Activated CD8-positive, alpha-beta T cell treated with anti-CD3 and anti-CD28 coated beads for 36 hours (primary cell): ENCODE measurements around the gene SLC22A9. TPM values are rescaled to one million over a fixed set of nuclear protein-coding genes. Genes with fewer than 3 reads are reported as not detected.

ENCODE experiments used
- ATAC-seq: fragments of 200-7000 bp; cut with Tn5 transposase; one replicate; pipeline ENCODE4 v1.10.0; 2021; ENCODE audit warnings: mild to moderate bottlenecking, moderate library complexity
- CTCF ChIA-PET: fragments of 350-600 bp; sonication (Branson Sonifier 250); formaldehyde crosslinking; loops from one replicate; lab custom pipeline; 2021; ENCODE audit warnings: antibody characterized with exemption; lab: Charles Lee
- POLR2A ChIA-PET: fragments of 350-600 bp; sonication (Branson Sonifier 250); formaldehyde crosslinking; loops from one replicate; lab custom pipeline; 2021; ENCODE audit warnings: antibody characterized with exemption; lab: Charles Lee
- DNase-seq: peaks from one replicate; pipeline ENCODE4 v3.0.0-alpha.2; 2020
- H3K27ac Mint-ChIP-seq: one replicate; pipeline ENCODE4 v1.8.0; 2021; ENCODE audit warnings: mild to moderate bottlenecking, mixed read lengths
- H3K27me3 Mint-ChIP-seq: one replicate; pipeline ENCODE4 v1.8.0; 2021; ENCODE audit warnings: mixed read lengths
- H3K36me3 Mint-ChIP-seq: one replicate; pipeline ENCODE4 v1.8.0; 2021; ENCODE audit warnings: low read depth, mixed read lengths
- H3K4me1 Mint-ChIP-seq: one replicate; pipeline ENCODE4 v1.8.0; 2021; ENCODE audit warnings: low read depth, mixed read lengths
- H3K4me3 Mint-ChIP-seq: one replicate; pipeline ENCODE4 v1.8.0; 2021; ENCODE audit warnings: mild to moderate bottlenecking, moderate library complexity, mixed read lengths
- H3K9me3 Mint-ChIP-seq: one replicate; pipeline ENCODE4 v1.8.0; 2021; ENCODE audit warnings: mixed read lengths
- intact Hi-C: fragments of 100-400 bp; cut with micrococcal nuclease; formaldehyde crosslinking; loops from one replicate; pipeline ENCODE4 v1.10.0; 2022
- total RNA-seq, 2 experiments: library from RNA; stranded (reverse); gene quantifications; one replicate each; pipeline ENCODE4 v1.2.3, GENCODE V29; 2021
- TF ChIP-seq, protein P1 (sequence below): fragments of 200-600 bp; IDR thresholded peaks from one replicate; pipeline ENCODE4 v1.8.0; 2022; ENCODE audit warnings: antibody characterized with exemption, mild to moderate bottlenecking

The SLC22A9 gene
- total RNA-seq, 2 experiments from 2014 or later = not detected

DNA sequence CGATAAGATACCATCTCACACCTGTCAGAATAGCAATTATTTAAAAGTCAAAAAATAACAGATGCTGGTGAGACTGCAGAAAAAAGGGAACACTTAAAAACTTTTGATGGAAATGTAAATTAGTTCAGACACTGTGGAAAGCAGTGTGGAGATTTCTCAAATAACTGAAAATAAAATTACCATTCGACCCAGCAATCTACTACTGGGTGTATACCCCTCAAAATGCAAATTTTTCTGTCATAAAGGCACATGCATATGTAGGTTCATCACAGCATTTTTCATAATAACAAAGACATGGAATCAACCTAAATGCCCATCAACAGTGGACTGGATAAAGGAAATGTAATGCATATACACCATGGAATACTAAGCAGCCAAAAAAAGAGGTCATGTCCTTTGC, 10.5 kb downstream of the SLC22A9 start:
- no peaks in the 10 kb centered on the region for H3K36me3 Mint-ChIP-seq
- ChIA-PET POLR2A (no interaction called here), CTCF (no interaction called here)
- ATAC-seq = no peak
- TF ChIP-seq, protein P1, sequence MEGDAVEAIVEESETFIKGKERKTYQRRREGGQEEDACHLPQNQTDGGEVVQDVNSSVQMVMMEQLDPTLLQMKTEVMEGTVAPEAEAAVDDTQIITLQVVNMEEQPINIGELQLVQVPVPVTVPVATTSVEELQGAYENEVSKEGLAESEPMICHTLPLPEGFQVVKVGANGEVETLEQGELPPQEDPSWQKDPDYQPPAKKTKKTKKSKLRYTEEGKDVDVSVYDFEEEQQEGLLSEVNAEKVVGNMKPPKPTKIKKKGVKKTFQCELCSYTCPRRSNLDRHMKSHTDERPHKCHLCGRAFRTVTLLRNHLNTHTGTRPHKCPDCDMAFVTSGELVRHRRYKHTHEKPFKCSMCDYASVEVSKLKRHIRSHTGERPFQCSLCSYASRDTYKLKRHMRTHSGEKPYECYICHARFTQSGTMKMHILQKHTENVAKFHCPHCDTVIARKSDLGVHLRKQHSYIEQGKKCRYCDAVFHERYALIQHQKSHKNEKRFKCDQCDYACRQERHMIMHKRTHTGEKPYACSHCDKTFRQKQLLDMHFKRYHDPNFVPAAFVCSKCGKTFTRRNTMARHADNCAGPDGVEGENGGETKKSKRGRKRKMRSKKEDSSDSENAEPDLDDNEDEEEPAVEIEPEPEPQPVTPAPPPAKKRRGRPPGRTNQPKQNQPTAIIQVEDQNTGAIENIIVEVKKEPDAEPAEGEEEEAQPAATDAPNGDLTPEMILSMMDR = no peak
- H3K4me1 Mint-ChIP-seq = no peaks in the 10 kb centered on the region
- peaks cover 16% of the 10 kb centered on the region for H3K27me3 Mint-ChIP-seq
- no peaks in the 10 kb centered on the region for H3K9me3 Mint-ChIP-seq
- H3K27ac Mint-ChIP-seq = no peak overlapping the region
- no peak for DNase-seq
- intact Hi-C loops = no loop called here
- no peak overlapping the region for H3K4me3 Mint-ChIP-seq

GRCh38 chr11:63395697-63396096, 26.1 kb downstream of the SLC22A9 start:
- no peaks in the 10 kb centered on the region for H3K4me1 Mint-ChIP-seq
- intact Hi-C loops = no loop called here
- POLR2A ChIA-PET = no interaction called here
- H3K27ac Mint-ChIP-seq = no peak overlapping the region
- H3K27me3 Mint-ChIP-seq = peaks cover 47% of the 10 kb centered on the region
- DNase-seq (no peak), ATAC-seq (no peak)
- no peak overlapping the region for H3K4me3 Mint-ChIP-seq
- TF ChIP-seq, protein P1 = no peak
- H3K9me3 Mint-ChIP-seq = no peaks in the 10 kb centered on the region
- H3K36me3 Mint-ChIP-seq = no peaks in the 10 kb centered on the region
- CTCF ChIA-PET = interaction anchor here (1.3 to 1.9 kb wide), 2 partner anchors 10 to 244 kb away, joined by 4 read pairs; no protein-coding TSS in a partner anchor

DNA sequence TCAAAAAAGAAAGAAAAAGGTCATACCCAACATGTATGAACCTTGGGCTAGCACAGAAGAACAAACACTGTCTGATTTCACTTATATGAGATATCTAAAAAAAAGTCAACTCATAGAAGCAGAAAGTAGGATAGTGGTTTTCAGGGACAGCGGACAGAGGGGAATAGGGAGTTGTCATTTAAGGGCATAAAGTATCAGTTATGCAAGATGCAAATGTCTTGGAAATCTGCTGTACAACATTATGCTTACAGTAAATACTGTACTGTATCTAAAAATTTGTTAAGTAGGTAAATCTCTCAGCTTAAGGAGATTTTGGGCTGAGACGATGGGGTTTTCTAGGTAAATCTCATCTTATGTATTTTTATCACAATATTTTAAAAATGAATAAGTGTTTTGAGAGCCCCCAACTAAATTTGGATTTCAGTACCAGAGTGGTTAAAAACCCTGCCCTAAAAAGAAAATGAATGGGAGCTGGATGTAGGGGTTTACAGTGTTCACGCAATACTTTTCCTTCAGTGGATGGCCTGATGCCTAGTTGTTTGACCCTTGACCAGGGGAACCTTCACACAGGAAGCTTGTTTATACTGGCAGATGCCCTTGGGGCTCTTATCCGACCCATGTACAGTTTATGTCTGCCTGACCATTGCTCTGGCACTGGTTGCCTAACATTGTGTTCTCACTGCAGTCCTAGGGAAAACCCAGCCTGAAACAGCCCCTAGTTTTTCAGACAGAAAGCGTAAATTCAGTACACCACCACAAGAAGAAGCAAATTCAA, 34.8 kb downstream of the SLC22A9 start:
- Mint-ChIP-seq H3K4me1 (no peaks in the 10 kb centered on the region), H3K9me3 (no peaks in the 10 kb centered on the region), H3K27ac (no peak overlapping the region), H3K4me3 (no peak overlapping the region), H3K27me3 (peaks cover 10% of the 10 kb centered on the region), H3K36me3 (no peaks in the 10 kb centered on the region)
- ATAC-seq (no peak), DNase-seq (no peak)
- TF ChIP-seq, protein P1 = no peak
- ChIA-PET POLR2A (interaction anchor here (0.9 kb wide), 1 partner anchor 8 kb away, joined by 3 read pairs; no protein-coding TSS in a partner anchor), CTCF (no interaction called here)
- intact Hi-C loops = no loop called here

- TF ChIP-seq, protein P1 = no peak
- POLR2A ChIA-PET = interaction anchor here (0.9 kb wide), 1 partner anchor 9 kb away, joined by 3 read pairs; no protein-coding TSS in a partner anchor
- H3K4me1 Mint-ChIP-seq = no peaks in the 10 kb centered on the region
Measured at GRCh38 chr11:63405114-63405513, 35.5 kb downstream of the SLC22A9 start.

GRCh38 chr11:63406458-63406857, 36.9 kb downstream of the SLC22A9 start:
- Mint-ChIP-seq H3K36me3 (no peaks in the 10 kb centered on the region), H3K27me3 (peaks cover 4% of the 10 kb centered on the region), H3K4me3 (no peak overlapping the region), H3K9me3 (no peaks in the 10 kb centered on the region), H3K4me1 (no peaks in the 10 kb centered on the region), H3K27ac (no peak overlapping the region)
- intact Hi-C loops = no loop called here
- TF ChIP-seq, protein P1 = no peak
- no peak for ATAC-seq
- no peak for DNase-seq
- ChIA-PET POLR2A (no interaction called here), CTCF (no interaction called here)

More at GRCh38 chr11:63405114-63405513, 35.5 kb downstream of the SLC22A9 start:
- CTCF ChIA-PET = no interaction called here
- ATAC-seq (no peak), DNase-seq (no peak)
- intact Hi-C loops = no loop called here
- no peak overlapping the region for H3K27ac Mint-ChIP-seq
- peaks cover 8% of the 10 kb centered on the region for H3K27me3 Mint-ChIP-seq
- no peaks in the 10 kb centered on the region for H3K9me3 Mint-ChIP-seq
- no peaks in the 10 kb centered on the region for H3K36me3 Mint-ChIP-seq
- no peak overlapping the region for H3K4me3 Mint-ChIP-seq
